Measurements from ENCODE around the gene WDFY4. TPM values are rescaled to one million over a fixed set of nuclear protein-coding genes. Genes with fewer than 3 reads are reported as not detected.
A peak's percentile ranks its signal among the peaks of the same experiment; 100 is the strongest.

Gene WDFY4
- total RNA-seq, 8 experiments from 2014 or later: 0.05 to 2.0 (median 0.13) TPM; not detected in 1

DNA sequence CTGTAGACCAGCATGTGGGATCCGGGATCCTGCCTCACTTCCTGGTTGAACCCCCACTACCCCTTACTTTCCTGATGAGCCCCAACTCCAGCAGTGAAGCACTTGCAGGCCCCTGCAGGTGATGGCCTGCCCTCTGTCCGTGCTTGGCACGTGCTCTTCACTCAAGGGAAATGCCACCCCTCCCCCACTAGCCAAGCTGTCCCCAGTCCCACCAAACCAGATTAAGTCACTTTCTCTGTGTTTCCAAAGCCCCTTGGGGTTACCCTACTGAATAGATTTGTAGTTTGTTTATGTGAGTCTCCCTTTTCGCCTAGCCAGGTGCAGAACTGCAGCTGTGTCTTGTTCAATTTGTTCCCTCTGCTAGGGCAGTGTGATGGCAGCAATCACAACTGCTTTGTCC lies 121.7 kb downstream of the WDFY4 start:
- no peak for ATAC-seq (replicated peaks in 6 of 8)
- H3K4me3 ChIP-seq: no peak overlapping the region

DNA sequence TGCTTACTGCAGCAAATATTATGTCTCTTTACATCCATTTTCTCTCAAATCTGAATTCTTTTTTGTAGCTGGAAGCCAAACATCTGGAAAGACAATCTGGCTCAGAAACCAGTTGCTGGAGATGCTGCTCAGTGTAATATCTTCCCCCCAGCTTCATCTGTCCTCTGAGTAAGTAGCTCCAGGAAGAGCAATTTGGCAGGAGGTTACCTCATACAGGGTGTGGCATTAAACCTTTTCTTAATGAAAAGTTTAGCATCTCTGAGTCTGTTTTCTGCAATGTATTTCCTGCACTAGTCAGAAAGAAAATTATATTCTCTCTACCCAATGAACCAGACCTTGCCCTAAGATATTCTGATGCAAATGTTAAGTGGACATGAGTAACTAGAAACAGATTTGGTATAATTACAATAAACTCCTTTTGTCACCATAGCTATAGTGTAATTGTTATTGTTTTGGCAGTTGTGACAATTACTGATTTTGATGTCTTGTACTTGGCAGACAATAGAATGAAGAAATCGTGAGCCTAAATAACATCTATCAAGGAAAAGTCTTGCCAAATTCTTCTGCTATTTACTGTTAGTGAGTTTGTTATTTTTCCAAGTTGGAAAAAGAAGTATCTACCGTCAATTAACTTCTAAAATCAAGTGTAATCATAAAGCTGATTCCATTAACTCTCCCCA lies 123.3 kb downstream of the WDFY4 start:
- ATAC-seq (replicated peaks in 6 of 8): peak in 2 of 8 experiments; percentile 59 to 60
- Histone ChIP-seq H3K4me3 (no peak overlapping the region), H3K27ac (no peak overlapping the region), H3K4me1 (replicated peaks in 1 of 2) (peaks cover 2 to 23% of the 10 kb centered on the region in 2 donors)
- in situ Hi-C loops (cut with MboI; ENCODE audit: low pct_unique_long_range_greater_than_20kb in 2 of 9, low sequenced_read_pairs in 9 of 9, unreplicated experiment in 9 of 9): no loop called here
- WGBS, 10 experiments: 0 to 100% (median 37%) methylated on average over 1 to 2 of the region's 2 CpGs; no CpG with 5 or more reads in 2 of the 10 experiments

More for the DNA sequence above, 121.7 kb downstream of the WDFY4 start:
- in situ Hi-C loops (cut with MboI; ENCODE audit: low pct_unique_long_range_greater_than_20kb in 2 of 9, low sequenced_read_pairs in 9 of 9, unreplicated experiment in 9 of 9): no loop called here
- peaks cover 2 to 23% of the 10 kb centered on the region in 2 donors for H3K4me1 ChIP-seq (replicated peaks in 1 of 2)
- H3K27ac ChIP-seq: no peak overlapping the region
- 43 to 100% (median 86%) methylated on average over 1 to 2 of the region's 4 CpGs; no CpG with 5 or more reads in 6 of the 10 experiments for WGBS, 10 experiments

DNA sequence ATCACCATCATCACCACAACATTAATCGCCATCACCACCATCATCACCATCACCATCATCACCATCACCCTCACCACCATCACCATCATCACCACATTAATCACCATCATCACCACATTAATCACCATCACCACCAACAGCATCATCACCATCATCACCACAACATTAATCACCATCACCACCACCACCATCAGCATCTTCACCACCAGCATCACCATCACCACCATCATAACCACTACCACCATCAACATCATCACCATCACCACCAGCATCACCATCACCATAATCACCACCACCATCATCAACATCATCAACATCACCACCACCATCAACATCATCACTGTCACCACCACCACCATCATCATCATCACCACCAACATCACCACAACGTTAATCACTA lies 124.6 kb downstream of the WDFY4 start:
- Histone ChIP-seq H3K4me3 (no peak overlapping the region), H3K4me1 (replicated peaks in 1 of 2) (peaks cover 0 to 14% of the 10 kb centered on the region in 2 donors), H3K27ac (no peak overlapping the region)
- in situ Hi-C loops (cut with MboI; ENCODE audit: low pct_unique_long_range_greater_than_20kb in 2 of 9, low sequenced_read_pairs in 9 of 9, unreplicated experiment in 9 of 9): no loop called here
- no peak for ATAC-seq (replicated peaks in 6 of 8)
- WGBS, 10 experiments: 57 to 100% (median 100%) methylated on average over 1 to 2 of the region's 2 CpGs; no CpG with 5 or more reads in 3 of the 10 experiments

DNA sequence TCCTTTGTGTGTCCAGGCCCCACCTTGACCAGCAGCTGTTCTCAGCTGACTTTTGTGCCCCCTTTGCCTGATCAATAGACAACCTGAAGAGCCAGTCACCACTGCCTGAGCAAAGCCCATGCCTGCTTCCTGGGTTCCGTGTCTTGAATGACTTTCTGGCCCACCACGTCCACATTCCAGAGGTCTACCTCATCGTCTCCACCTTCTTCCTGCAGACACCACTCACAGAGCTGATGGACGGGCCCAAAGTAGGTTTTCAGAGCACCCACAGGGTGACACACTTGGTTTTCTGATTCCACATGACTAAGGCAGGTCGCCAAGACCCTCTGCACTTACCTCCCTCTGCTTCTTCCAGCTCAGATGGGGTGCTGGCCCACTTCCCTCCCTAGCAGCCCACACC lies 126.8 kb downstream of the WDFY4 start:
- Histone ChIP-seq H3K27ac (no peak overlapping the region), H3K4me1 (replicated peaks in 1 of 2) (no peaks in the 10 kb centered on the region), H3K4me3 (no peak overlapping the region)
- in situ Hi-C loops (cut with MboI; ENCODE audit: low pct_unique_long_range_greater_than_20kb in 2 of 9, low sequenced_read_pairs in 9 of 9, unreplicated experiment in 9 of 9): no loop called here
- no peak for ATAC-seq (replicated peaks in 6 of 8)
- 0 to 67% (median 14%) methylated on average over 1 to 5 of the region's 5 CpGs; no CpG with 5 or more reads in 4 of the 10 experiments for WGBS, 10 experiments

DNA sequence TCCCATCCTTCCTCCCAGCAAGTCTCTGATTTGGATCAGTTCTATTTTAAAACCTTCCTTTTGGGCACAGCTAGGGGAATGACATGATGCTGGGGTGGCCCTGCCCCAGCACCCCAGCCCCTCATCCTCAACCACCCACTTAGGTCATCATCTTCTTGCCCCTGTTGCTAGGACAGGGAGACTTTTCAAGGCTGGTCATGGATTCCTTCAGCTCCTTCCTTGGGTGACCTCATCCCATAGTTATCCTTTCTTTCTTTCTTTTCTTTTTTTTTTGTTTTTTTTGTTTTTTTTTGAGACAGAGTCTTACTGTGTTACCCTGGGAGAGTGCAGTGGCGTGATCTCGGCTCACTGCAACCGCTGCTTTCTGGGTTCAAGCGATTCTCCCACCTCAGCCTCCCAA lies 127.2 kb downstream of the WDFY4 start:
- H3K27ac ChIP-seq: no peak overlapping the region
- no peaks in the 10 kb centered on the region for H3K4me1 ChIP-seq (replicated peaks in 1 of 2)
- in situ Hi-C loops (cut with MboI; ENCODE audit: low pct_unique_long_range_greater_than_20kb in 2 of 9, low sequenced_read_pairs in 9 of 9, unreplicated experiment in 9 of 9): no loop called here
- H3K4me3 ChIP-seq: no peak overlapping the region
- 82 to 100% (median 96%) methylated on average over 1 to 4 of the region's 4 CpGs; no CpG with 5 or more reads in 3 of the 10 experiments for WGBS, 10 experiments
- no peak for ATAC-seq (replicated peaks in 6 of 8)

DNA sequence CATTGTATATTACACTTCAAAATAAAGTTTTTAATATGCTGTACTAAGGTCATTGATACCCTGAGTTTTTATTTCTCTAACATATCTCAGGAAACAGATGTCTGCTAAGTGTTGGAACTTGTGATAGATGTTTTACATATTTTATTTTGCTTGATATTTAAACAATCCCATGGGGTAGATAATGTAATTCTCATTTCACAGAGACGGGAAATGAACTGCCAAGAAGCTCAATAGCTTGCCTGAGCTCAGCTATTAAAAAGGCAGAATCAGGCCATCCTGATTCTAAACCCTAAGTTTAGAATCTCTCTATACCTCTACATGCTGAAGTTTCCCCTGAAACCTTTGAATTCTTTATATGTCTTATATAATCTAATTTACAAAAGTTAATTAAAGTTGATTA lies 128.6 kb downstream of the WDFY4 start:
- no peaks in the 10 kb centered on the region for H3K4me1 ChIP-seq (replicated peaks in 1 of 2)
- in situ Hi-C loops (cut with MboI; ENCODE audit: low pct_unique_long_range_greater_than_20kb in 2 of 9, low sequenced_read_pairs in 9 of 9, unreplicated experiment in 9 of 9): no loop called here
- no peak overlapping the region for H3K27ac ChIP-seq
- H3K4me3 ChIP-seq: no peak overlapping the region
- no peak for ATAC-seq (replicated peaks in 6 of 8)
- WGBS, 10 experiments: 9 to 57% (median 48%) methylated on average over 1 of the region's 1 CpG; no CpG with 5 or more reads in 4 of the 10 experiments

DNA sequence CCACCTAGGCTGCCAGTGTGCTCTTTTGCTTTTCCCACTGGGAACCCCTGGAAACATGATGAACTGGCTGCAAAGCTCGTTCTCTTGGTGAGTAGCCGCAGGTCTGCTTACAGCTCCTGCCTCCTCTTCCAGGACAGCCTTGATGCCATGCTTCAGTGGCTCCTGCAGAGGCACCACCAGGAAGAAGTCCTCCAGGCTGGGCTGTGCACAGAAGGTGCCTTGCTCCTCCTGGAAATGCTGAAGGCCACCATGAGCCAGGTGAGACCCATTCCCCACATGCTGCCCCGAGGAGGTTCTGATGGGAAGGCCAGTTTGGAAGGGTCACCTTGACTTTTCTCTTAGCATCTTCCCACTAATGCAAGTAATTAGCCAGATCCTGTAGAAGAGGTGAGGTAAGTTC lies 129.2 kb downstream of the WDFY4 start:
- WGBS, 10 experiments: 33 to 100% (median 83%) methylated on average over 2 to 3 of the region's 3 CpGs; no CpG with 5 or more reads in 5 of the 10 experiments
- ATAC-seq (replicated peaks in 6 of 8): no peak
- in situ Hi-C loops (cut with MboI; ENCODE audit: low pct_unique_long_range_greater_than_20kb in 2 of 9, low sequenced_read_pairs in 9 of 9, unreplicated experiment in 9 of 9): no loop called here
- H3K4me1 ChIP-seq (replicated peaks in 1 of 2): no peaks in the 10 kb centered on the region
- no peak overlapping the region for H3K27ac ChIP-seq
- no peak overlapping the region for H3K4me3 ChIP-seq

DNA sequence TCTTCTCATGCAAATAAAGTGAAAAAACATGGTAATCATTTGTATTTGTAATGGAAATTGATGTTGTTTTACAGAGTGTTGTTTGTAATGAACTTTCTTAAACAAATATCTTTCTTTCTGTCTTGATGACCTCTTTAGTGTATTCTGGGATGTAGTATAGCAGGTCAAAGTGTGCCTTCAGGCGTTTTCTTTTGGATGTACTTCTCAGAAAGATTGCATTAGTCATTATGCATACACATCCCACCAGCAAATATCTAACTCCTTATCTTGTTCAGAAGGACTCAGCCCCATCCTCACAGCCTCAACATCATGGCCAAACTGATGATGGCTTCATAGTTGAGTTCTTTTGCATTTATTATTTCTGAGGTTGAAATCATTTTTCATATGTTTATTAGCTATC lies 130.3 kb downstream of the WDFY4 start:
- 10 to 67% (median 37%) methylated on average over 1 of the region's 1 CpG; no CpG with 5 or more reads in 2 of the 10 experiments for WGBS, 10 experiments
- peak in 2 of 8 experiments; percentile 28 to 65 for ATAC-seq (replicated peaks in 6 of 8)
- Histone ChIP-seq H3K4me3 (no peak overlapping the region), H3K27ac (no peak overlapping the region), H3K4me1 (replicated peaks in 1 of 2) (no peaks in the 10 kb centered on the region)
- in situ Hi-C loops (cut with MboI; ENCODE audit: low pct_unique_long_range_greater_than_20kb in 2 of 9, low sequenced_read_pairs in 9 of 9, unreplicated experiment in 9 of 9): no loop called here

DNA sequence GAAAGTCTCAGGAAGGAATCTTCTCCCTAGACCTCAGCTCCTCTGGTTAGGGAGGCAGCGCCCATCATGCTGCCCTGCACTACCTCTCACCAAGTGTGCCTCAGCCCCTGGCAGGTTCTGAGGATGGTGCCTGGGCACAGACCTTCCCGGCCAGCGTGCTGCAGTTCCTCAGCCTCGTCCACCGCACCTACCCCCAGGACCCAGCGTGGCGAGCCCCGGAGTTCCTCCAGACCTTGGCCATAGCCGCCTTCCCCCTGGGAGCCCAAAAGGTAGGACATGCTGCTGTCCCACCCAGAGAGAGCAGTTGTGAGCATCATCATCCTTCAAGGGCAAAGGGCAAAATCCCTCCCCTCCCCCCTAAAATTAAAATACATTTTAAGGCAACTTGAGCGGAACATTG lies 132.5 kb downstream of the WDFY4 start:
- no peak overlapping the region for H3K27ac ChIP-seq
- no peak overlapping the region for H3K4me3 ChIP-seq
- 33 to 100% (median 93%) methylated on average over 1 to 7 of the region's 10 CpGs; no CpG with 5 or more reads in 3 of the 10 experiments for WGBS, 10 experiments
- no peak for ATAC-seq (replicated peaks in 6 of 8)
- in situ Hi-C loops (cut with MboI; ENCODE audit: low pct_unique_long_range_greater_than_20kb in 2 of 9, low sequenced_read_pairs in 9 of 9, unreplicated experiment in 9 of 9): no loop called here
- H3K4me1 ChIP-seq (replicated peaks in 1 of 2): no peaks in the 10 kb centered on the region

DNA sequence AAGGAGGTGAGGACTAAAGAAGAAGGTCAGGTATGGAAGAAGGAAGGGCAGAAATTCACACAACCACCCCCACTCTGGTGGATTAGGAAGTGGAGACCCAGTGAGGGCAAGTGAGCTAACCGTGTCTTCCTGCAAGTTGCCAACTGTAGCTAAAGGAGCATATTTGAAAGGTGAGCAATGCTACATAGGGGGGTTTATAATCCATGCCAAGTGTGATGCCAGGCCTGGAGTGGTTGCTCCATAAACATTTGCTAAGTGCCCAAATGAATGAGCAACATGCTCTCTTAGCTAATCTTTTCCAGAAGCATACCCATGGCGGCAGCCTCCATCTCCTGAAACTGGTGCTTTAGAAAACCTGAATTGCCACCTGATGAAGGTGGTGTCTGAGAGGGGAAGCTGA lies 133.4 kb downstream of the WDFY4 start:
- no peak overlapping the region for H3K4me3 ChIP-seq
- in situ Hi-C loops (cut with MboI; ENCODE audit: low pct_unique_long_range_greater_than_20kb in 2 of 9, low sequenced_read_pairs in 9 of 9, unreplicated experiment in 9 of 9): no loop called here
- WGBS, 10 experiments: 67 to 100% (median 93%) methylated on average over 1 to 2 of the region's 2 CpGs; no CpG with 5 or more reads in 3 of the 10 experiments

DNA sequence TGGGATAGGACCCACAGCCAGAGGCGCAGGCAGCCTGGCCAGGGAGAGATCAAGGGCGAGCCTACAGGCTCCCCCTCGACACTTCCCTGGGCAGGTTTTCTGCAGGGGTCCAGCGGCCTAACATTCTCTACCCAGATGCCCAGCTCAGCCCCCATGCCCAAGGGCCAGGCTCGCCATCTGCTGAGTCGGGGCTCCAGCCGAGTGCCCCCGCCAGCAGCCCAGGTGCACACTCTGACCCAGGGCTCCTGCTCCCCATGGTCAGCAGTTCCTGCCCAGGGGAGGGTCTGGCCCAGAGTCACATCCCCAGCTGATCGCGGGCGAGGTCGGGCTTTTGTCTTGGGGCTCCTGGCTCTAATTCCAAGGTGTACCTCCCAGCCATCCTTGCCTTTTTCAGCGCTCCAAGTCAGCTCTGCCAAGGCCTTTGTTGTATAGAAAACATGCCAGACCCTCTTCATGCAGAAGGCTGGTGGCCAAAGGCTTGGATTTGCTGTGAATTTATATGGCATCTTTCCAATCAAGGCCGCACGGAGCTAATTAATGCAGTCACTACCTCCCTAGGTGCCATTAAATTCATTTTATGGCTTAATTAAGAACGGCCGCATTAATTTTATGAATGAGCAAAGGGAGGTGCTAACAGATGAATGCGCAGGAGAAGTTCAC lies 134.3 kb downstream of the WDFY4 start:
- Histone ChIP-seq H3K4me1 (replicated peaks in 1 of 2) (no peaks in the 10 kb centered on the region), H3K27ac (no peak overlapping the region), H3K4me3 (no peak overlapping the region)
- in situ Hi-C loops (cut with MboI; ENCODE audit: low pct_unique_long_range_greater_than_20kb in 2 of 9, low sequenced_read_pairs in 9 of 9, unreplicated experiment in 9 of 9): no loop called here
- 60 to 100% (median 94%) methylated on average over 1 to 11 of the region's 18 CpGs; no CpG with 5 or more reads in 1 of the 10 experiments for WGBS, 10 experiments
- no peak for ATAC-seq (replicated peaks in 6 of 8)

More for the DNA sequence above, 133.4 kb downstream of the WDFY4 start:
- no peak for ATAC-seq (replicated peaks in 6 of 8)
- no peak overlapping the region for H3K27ac ChIP-seq
- H3K4me1 ChIP-seq (replicated peaks in 1 of 2): no peaks in the 10 kb centered on the region

DNA sequence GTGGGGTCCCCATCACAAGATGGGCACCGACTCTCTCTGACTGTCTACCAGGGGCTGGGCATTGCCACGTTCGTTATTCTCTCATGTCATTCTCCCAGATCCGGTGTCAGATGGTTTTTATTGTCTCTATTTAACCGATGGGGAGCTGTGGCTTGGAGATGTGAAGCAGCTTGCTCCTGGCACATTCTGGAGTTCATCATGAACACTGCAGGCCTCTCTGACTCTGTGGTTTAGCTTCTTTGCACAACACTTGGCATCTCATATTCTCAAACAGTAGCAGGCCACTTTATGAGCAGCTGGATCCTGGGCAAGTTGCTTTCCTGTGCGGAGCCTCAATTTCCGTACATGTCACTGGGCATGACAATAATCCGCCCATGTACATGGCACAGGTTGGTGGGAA lies 135.1 kb downstream of the WDFY4 start:
- in situ Hi-C loops (cut with MboI; ENCODE audit: low pct_unique_long_range_greater_than_20kb in 2 of 9, low sequenced_read_pairs in 9 of 9, unreplicated experiment in 9 of 9): no loop called here
- 10 to 83% (median 58%) methylated on average over 1 to 6 of the region's 8 CpGs; no CpG with 5 or more reads in 4 of the 10 experiments for WGBS, 10 experiments

DNA sequence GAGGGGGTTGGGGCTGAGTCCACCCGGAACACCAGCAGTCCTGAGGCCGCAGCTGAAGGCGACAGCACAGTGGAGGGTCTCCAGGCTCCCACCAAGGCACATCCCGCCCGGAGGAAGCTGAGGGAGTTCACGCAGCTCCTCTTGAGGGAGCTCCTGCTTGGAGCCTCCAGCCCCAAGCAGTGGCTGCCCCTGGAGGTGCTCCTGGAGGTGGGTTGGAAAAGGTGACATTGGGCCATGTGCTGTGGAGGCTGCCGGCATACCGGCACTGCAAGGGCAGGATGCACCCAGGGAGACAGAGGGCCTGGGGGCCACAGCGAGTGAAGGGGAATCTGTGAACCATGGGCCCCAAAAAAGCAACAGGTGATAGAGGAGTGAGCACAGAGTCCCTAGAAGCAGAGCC lies 135.6 kb downstream of the WDFY4 start:
- no peak overlapping the region for H3K27ac ChIP-seq
- H3K4me3 ChIP-seq: no peak overlapping the region
- ATAC-seq (replicated peaks in 6 of 8): no peak
- H3K4me1 ChIP-seq (replicated peaks in 1 of 2): no peaks in the 10 kb centered on the region
- WGBS, 10 experiments: 100% methylated on average over 1 to 2 of the region's 9 CpGs; no CpG with 5 or more reads in 7 of the 10 experiments
- in situ Hi-C loops (cut with MboI; ENCODE audit: low pct_unique_long_range_greater_than_20kb in 2 of 9, low sequenced_read_pairs in 9 of 9, unreplicated experiment in 9 of 9): no loop called here

More for the DNA sequence above, 135.1 kb downstream of the WDFY4 start:
- H3K4me1 ChIP-seq (replicated peaks in 1 of 2): no peaks in the 10 kb centered on the region
- no peak overlapping the region for H3K4me3 ChIP-seq
- ATAC-seq (replicated peaks in 6 of 8): no peak
- no peak overlapping the region for H3K27ac ChIP-seq
